Fibroblast of lung (primary cell): Measurements from ENCODE around the gene ENOX1.

Experiments
- EZH2 ChIP-seq: IDR thresholded peaks from 2 replicates; pipeline ENCODE4 v1.5.1; 2012; ENCODE audit warnings: low read length, control low read depth, mild to moderate bottlenecking; ENCODE audit errors: missing control alignments
- TF ChIP-seq, protein P1 (sequence below), 2 donors: IDR thresholded peaks in 1 of 2; conservative IDR thresholded peaks in 1 of 2; 1 replicate in 1 of 2; 2 replicates in 1 of 2; pipeline ENCODE4 v1.5.1; 2011 to 2012; ENCODE audit warnings: low read length in 2 of 2, control low read depth in 1 of 2, inconsistent platforms in 1 of 2, low read depth in 1 of 2, mild to moderate bottlenecking in 1 of 2

DNA sequence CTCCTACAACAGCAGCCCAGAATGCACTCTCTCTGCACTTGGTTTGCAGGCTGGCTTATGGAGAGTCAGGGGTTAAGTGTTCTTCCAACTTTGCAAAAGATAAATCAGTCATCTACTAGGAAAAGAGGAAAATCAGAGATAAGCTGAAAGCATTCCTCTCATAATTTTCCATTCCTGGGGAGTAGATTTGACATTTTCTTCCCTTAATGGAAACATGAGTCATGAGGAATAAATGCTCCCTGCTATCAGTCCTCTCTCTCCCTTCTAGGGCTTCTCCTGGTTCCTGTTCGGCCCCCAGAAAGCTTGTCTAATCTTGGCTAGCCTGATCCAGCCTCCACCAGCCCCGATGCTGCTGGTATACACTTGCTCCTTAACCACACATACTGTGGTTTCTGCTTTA lies 28.4 kb upstream of the ENOX1 start:
- TF ChIP-seq, protein P1, sequence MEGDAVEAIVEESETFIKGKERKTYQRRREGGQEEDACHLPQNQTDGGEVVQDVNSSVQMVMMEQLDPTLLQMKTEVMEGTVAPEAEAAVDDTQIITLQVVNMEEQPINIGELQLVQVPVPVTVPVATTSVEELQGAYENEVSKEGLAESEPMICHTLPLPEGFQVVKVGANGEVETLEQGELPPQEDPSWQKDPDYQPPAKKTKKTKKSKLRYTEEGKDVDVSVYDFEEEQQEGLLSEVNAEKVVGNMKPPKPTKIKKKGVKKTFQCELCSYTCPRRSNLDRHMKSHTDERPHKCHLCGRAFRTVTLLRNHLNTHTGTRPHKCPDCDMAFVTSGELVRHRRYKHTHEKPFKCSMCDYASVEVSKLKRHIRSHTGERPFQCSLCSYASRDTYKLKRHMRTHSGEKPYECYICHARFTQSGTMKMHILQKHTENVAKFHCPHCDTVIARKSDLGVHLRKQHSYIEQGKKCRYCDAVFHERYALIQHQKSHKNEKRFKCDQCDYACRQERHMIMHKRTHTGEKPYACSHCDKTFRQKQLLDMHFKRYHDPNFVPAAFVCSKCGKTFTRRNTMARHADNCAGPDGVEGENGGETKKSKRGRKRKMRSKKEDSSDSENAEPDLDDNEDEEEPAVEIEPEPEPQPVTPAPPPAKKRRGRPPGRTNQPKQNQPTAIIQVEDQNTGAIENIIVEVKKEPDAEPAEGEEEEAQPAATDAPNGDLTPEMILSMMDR (conservative IDR thresholded peaks at IDR 0.05 in 1 of 2, IDR thresholded peaks at IDR 0.05 in 1 of 2; ENCODE audit: low read depth in 1 of 2, low read length in 2 of 2): no peak
- no peak for TF ChIP-seq EZH2
